ENCODE measurements around the gene TBCD.
A peak's percentile ranks its signal among the peaks of the same experiment; 100 is the strongest.

Gene TBCD

DNA sequence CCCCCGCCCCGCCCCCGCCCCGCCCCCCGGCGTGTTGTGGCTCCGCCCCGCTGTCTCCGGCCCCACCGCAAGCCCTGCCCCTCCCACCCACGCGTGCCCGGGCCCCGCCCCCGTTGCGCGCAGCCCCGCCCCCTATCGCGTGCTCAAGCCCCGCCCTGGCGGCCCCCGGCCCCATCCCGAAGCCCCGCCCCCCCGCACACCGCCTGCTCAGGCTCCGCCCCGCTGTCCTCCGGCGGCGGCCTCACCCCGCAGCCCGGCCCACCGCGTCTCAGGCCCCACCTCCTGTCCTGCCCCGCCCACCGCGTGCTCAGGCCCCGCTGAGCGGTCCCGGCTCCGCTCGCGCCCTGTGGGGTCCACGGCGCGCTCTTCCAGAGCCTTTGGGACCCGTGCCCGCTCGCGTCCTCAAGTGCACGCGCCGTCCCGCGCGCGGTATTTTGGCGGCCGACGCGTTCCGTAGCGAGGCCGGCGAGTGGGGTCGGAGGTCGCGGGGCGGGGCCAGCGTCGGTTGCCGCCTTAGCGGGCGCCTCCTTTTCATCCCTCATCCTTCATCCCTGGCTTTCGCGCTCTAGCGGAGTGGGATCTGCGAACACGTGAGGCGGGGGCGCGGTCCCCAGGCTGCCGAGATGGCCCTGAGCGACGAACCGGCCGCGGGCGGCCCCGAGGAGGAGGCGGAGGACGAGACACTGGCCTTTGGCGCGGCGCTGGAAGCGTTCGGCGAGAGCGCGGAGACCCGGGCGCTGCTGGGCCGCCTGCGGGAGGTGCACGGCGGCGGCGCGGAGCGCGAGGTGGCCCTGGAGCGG lies at the start of gene TBCD:
TSS of gene TBCD (plus strand) at position 495 of the 800 bp plus-strand sequence. CDS start at position 624, 129 bp downstream.
- DNase-seq = peak; percentile 83

DNA sequence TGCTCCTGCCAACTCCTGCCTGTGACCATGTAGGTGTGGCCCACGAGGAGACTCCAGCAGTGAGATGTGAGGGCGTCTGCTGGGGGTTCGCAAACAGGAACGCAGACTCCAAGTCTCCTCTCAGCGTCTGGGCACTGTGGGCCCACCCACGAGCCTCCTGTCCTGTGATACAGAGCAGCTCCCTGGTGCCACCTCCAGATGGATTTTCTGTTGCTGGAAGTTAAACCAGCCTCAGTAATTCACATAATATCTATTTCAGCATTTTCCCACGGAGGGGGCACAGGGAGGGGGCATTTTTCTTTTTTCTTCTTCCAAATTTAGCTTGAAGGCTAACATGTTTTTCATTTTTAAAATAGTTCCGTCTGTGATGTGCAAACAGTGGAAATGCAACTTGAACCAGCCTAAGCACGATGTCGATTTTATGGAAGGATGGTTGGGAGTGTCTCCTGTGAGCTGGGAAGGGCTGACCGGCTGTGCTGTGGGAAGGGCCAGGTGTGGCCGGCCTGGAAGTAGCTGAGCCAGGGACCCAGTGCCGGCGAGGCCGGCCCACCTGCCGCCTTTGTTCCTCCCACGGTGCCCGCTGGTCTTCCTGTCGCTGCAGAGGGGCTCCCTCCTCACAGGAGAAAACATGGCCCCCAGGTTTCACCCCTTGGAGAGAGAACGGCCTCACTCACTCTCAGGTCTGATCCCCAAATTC lies 49.5 kb upstream of the TBCD start:
- DNase-seq = no peak

DNA sequence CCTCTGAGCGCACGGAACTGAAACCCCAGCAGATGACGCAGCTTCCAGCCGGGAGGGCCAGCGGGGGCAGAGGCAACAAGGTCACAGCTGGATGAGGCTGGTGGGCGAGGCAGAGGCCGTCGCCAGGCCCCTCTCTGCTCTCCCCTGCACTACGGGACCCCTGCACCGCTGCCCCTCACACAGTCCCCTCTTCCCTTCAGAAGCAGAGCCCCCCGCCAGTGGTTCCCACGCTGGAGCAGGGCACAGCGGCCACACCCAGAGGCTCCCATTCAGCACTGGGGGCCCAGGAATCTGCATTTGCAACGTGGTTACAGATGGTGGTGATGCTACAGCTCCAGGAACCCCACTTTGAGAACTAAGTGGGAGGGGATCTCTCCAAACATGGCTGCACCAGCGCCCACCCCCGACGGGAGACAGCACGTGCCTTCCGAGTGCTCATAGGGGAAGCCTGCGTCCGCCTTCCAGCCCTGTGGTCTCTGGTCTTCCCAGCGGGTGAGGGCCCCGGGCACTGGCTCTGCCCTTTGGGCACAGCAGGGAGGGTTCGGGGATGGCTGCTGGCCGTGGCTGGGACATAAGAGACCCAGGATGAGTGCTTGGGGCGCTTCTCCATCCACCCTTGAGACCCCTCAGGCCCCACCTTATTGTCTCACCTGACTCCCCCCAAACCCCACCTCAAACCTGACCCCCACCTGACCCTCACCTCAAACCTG lies 48.7 kb upstream of the TBCD start:
- DNase-seq = no peak

DNA sequence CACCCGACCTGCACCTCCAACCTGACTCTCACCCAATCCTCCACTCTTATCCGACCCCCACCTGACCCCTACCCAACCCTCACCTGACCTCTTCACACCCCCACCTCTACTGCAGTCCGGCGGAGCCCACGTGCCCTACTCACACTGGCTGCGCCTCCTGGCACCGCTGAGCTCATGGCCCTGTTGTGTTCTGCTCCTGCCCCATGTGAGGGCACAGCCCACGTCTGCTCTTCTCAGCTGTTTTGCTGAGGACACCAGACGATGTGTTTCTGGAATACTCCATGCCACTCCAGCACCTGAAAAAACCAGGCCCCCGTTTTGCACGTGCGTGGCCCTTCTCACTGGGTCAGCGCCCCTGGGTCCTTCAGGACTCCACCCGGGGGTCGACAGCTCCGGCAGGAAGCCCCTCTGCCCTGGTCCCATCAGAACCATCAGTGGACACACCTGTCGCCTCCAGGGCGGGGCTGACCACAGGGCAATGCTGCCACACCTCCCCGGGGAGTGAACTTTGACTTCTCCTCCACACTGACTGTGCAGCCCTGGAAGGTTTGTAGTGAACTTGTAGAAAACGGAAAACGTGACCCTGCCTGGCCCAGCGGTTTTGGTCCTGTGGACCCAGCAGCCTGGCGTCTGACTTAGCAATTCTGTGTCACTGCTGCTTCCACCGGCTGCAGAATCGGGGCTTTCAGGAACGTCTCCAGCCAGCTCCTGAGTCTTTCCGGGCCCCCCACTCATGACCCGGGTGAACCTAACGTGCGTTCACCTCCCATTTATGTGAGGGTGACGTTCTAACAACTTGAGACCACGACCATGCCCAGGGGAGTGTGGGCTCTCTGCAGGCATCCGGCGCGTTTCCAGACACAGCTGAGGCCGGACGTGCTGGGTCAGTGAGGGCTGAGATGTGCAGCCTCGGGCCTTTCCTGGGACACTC lies 47.7 kb upstream of the TBCD start:
- no peak for DNase-seq

DNA sequence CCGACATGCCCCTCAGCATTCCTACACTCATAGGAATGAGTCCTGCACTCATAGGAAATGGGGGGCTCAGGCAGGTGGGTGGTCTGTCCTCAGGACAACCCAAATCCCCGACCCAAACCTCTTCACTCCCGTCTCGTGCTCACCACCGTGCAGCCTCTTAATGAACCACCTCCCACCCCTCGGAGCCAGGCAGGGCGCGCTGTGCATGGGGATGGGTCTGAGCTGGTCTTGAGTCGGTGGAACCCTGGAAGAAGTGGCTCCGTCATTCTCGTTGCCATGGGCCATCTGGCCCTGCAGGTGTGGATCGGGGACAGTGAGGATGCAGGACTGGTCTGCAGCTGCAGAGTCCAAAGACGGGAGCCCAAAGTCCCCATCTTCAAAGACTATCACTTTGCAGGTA lies 47.0 kb upstream of the TBCD start:
- DNase-seq = no peak

DNA sequence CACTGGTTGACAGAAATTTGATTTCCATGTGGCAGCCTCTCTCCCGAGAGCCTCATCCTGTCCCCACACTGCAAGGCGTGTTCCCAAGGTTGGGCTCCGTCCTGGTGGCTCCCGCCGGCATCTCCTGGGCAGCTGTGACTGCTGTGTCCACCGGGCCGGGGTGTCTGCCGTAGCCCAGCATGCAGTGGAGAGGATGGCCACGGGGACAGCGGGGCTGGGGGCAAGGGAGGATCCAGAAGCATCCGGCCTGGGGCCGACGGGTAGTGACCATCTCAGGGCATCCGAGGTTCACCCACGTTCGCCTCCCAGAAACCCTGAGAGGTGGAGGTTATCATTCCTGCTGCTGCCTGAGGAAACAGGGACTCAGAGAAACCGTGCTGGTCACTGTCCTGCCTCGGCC lies 46.1 kb upstream of the TBCD start:
- no peak for DNase-seq

DNA sequence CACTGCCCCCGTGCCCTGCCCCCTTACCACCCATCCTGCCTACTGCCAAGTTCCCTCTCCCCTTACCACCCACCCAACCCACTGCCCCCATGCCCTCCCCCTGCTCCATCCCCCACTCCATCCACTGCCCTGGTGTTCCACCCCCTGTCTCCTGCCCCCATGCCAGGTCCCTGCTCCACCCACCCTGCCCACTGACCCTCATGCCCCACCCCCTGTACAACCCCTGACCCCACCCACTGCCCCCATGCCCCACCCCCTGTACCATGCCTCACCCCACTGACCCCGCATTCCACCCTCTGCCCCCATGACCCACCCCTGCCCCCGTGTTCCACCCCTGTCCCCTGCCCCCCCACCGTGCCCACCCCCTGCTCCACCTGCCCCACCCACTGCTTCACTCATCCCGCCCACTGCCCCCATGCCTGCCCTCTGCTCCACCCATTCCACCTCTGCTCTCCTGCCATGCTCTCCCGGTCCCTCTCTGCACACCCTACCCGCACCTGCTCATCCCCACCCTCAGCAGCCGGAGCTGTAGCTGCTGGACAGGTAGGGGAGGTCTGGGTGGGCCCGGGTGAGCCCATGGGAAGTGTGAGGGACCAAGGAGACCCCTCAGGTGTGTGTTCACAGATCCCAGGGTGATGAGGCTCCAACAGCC lies 42.7 kb upstream of the TBCD start:
- no peak for DNase-seq

DNA sequence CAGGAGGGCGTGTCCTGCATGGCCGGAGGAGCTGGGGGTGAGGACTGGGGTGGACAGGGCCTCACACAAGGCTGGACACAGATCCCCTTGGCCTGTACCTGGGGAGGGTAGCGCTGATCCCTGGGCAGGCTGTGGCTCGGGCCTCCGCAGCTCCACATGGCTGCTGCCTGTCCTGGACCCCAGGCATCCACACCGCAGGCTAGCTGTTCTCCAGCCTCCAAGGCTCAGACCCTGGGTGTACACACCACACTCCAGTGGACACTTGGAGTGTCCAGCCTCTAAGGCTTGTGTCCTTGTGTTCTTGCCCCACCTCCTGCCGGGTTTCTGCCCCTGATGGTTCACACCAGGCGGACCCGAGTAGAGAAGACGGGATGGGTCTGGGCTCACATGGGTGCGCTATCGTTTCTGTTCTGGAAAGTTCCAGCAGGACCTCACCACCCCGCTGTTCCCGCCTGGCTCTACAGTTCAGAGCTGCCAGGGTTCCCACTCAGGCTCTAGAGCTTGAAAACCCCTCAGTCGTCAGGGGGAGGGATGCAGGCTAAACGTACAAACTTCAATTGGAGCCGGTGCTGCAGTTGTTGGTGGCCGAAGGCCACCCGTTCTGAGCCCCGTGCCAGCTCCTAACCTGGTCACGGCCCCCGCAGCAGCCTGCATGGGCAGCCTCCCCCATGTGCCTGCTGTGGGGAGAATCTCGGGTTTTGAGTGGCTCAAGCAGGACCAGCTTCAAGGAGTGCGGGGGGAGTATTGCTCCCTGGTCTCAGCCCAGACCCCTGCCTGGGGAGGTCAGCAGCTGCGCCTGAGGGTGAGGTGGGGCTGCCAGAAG lies 42.0 kb upstream of the TBCD start:
- no peak for DNase-seq

DNA sequence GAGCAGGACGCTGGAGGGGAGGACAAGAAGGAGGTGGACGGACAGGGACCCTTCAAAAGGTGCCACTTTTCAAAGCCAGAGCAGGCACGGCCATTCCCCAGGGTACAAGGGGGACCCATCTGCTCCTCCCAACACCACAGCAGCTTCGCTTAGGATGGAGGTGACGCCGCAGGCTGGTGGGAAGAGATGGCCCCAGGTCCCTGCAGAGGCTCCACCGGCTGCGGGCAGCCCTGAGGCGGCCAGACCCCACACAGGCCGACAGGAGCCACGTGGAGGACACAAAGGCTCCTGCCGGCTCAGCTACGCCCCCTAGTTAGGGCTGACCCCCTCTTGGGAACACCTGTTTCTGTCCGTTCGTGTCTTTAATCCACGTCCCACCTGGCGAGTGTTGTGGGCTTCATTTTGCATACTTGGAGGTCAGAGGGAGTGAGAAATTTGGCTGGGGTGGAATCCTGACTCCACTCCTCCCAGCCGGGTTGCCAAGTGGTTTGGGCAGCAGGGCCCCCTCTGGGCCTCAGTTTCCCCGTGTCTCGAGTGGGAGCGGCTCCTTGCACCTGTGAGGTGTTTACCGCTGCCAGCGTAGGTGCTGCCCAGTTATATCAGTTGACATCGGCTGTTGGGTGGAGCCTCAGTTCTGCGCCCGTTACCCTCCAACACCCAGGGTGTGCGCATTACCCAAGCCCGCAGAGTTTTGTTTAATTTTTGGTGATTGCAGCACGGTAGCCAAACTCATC lies 41.2 kb upstream of the TBCD start:
- DNase-seq = no peak

DNA sequence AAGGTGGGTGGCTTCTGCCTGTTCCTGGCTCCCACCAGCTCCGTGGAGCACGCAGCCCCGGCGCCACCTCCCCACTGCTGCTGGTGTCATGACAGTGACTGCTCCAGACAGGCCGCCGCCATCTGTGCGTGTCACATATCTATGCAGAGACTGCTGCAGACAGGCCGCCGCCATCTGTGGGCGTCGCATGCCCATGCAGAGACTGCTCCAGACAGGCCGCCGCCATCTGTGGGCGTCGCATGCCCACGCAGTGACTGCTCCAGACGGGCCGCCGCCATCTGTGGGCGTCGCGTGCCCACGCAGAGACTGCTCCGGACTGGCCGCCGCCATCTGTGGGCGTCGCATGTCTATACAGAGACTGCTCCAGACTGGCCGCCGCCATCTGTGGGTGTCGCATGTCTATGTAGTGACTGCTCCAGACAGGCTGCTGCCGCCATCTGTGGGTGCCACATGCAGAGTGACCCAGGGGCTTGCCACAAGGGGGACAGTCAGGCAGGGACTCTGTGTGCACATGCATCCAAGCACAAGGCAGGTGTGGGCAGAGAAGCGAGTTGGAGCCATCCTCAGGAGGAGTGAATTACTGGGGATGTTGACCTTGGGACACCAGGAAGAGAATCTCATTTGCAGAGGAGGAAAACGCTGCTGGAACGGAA lies 38.7 kb upstream of the TBCD start:
- no peak for DNase-seq

DNA sequence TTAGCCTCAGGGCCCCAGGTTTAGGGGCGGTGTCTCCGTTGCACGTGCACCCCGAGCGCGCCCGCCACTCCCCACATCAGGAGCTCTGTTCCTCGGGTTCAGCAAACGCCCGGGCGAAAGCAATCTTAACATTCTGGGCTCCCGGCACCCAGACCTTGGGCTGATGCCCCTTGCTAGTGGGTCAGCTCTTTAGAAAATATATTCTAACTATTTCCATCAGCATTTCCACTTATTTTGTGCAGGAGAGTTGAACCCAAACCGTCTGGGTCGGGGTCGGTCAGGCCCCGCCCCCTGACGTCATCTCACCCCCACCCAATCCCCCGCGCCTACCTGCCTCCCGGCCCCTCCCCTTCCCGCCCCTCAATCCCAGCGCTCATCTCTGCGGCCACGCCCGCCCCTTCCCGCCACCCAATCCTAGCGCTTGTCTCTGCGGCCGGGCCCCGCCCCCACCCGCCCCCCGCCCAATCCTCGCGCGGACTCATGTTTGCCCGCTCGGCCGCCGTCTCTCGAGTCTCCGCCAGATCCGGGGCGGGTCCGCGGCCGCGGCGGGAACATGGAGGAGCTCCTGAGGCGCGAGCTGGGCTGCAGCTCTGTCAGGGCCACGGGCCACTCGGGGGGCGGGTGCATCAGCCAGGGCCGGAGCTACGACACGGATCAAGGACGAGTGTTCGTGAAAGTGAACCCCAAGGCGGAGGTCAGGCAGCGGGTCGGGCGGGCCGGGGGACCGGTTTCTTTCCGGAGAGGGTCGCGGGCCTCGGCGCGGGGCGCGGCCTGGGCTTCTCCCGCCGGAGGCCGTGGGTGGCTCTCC lies 35.5 kb upstream of the TBCD start, which contains the start of gene FN3KRP:
TSS of gene FN3KRP (plus strand) at position 504 of the 808 bp plus-strand sequence. CDS start at position 554, 50 bp downstream.
- peak; percentile 96 for DNase-seq

DNA sequence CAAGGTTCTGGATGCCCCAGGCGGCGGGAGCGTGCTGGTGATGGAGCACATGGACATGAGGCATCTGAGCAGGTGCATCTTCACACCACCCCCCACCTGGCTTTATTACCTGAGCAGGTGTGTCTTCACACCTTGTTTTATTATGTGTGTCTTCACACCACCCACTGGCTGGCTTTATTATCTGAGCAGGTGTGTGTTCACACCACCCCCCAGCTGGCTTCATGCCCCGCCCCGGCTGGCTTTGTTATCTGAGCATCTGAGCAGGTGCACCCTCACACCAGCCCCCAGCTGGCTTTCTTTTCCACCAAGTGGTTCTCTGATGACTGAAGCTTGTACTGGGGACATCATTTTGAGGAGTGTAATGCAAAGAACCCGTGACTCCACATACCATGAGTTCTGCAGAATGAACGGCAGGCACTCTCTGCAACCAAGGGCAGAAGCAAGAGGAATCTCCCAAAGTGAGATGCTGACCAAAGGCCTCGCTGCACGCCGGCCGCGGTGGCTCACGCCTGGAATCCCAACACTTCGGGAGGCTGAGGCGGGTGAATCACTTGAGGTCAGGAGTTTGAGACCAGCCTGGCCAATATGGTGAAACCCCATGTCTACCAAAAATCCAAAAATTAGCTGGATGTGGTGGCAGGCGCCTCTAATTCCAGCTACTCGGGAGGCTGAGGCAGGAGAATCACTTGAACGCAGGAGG lies 32.7 kb upstream of the TBCD start:
- no peak for DNase-seq

DNA sequence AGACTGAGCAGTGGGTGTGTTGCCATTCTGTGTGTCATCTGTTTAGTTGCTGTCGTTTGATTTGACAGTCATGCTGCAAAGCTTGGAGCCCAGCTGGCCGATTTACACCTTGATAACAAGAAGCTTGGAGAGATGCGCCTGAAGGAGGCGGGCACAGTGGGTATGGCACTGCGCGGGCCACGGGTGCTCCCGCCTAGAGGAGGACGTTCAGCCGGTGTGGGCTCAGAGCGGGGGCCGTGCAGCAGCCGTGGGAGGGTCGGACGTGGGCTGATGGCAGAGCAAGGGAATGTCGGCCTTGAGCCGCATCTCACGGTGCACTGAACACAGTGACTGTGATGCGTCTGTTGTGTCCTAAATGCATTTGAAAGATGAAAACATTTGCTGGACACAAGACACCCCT lies 31.7 kb upstream of the TBCD start:
- DNase-seq = no peak

DNA sequence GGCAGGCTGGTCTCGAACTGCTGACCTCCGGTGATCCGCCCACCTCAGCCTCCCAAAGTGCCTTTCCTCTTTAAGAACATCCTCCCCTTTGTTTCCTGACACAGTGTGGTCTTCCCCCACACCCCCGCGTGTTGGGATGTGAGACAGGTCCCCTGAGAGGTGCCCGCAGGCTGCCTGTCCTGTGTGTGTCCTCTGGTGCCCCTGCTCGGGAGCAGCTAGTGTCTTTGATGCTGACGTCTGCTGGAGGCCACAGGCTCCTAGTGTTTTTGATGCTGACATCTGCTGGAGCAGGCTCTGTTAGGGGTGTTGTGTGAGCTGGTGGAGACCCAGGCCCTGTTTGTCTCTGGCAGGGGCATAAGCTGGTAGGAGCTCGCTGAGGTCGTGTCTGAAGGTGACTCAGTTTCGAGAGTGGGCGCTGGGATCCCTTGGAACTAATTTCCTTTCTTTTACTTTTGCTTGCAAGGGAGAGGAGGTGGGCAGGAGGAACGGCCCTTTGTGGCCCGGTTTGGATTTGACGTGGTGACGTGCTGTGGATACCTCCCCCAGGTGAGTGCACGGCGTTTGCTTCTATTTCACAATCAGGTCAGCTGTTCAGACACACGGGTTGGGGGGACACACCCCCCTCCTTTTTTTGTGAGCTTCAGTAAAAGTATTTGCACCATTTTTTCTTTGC lies 29.4 kb upstream of the TBCD start:
- no peak for DNase-seq

DNA sequence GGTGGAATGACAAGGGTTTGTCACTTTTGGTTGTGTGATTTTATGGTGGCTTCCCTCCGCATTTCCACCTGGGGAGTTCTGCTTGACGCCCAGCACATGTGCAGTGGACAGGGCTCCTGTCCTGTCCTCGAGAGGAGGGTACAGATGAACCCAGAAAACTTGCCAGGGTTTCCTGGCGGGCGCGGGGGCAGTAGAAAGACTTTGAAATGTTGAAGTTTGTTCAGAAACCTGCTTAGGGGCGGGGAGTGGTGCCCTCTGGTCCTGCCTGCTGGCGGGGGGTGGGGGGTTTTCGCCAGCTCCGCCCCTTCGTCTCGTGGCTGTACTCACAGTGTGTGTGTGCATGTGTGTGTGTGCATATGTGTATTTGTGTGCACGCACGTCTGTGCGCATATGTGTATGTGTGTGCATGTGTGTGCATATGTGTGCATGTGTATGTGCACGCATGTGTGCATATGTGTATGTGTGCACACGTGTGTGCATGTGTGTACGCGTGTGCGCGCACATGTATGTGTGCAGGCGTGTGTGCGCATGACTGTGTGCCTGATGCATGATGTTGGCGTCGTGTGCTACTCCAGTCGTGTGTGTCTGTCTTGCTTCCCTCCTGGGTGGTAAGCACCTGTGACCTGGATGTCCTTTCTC lies 28.6 kb upstream of the TBCD start:
- no peak for DNase-seq

DNA sequence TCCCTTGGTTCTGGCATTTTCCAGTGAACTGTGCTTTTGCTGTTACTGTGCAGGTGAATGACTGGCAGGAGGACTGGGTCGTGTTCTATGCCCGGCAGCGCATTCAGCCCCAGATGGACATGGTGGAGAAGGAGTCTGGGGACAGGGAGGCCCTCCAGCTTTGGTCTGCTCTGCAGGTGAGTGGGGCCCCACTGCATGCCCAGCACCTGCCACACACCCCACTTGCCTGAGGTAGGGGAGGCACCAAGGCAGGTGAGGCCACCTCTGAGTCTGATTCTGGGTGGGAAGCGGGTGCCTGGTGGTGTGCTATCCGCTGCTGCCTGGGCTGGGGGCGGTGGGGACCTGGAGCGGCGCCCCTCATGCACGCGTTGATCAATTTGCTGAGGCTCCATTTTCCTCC lies 25.4 kb upstream of the TBCD start:
- no peak for DNase-seq

Measured in SHP77 treated with DMSO at 0.1 percent for 48 hours (cell line).